GM12878 (cell line): ENCODE data around the gene PIEZO2.

Source experiments
- CBFB ChIP-seq: IDR thresholded peaks from 2 replicates; pipeline ENCODE4 v1.6.1; 2016; ENCODE audit warnings: antibody characterized with exemption, low read depth
- EP300 ChIP-seq, 2 experiments: fragments of 150-350 bp in 1 of 2; IDR thresholded peaks; 2 replicates each; pipeline ENCODE4 v1.6.1; 2011 to 2012; ENCODE audit warnings: low read depth in 2 of 2, low read length in 2 of 2, borderline replicate concordance in 1 of 2, improper control_type of control experiment in 1 of 2, inconsistent platforms in 1 of 2; ENCODE audit not compliant: control insufficient read depth in 1 of 2
- GATAD2B ChIP-seq: fragments of 450-650 bp; conservative IDR thresholded peaks from 2 replicates; pipeline ENCODE4 v1.6.1; 2017; ENCODE audit warnings: low read depth, mild to moderate bottlenecking, moderate library complexity
- MYC ChIP-seq: IDR thresholded peaks from 2 replicates; pipeline ENCODE4 v1.6.1; 2011; ENCODE audit warnings: mild to moderate bottlenecking, low read length, moderate library complexity, inconsistent platforms; ENCODE audit not compliant: insufficient read depth, insufficient replicate concordance, insufficient read length, severe bottlenecking
- POLR2AphosphoS5 ChIP-seq: IDR thresholded peaks from 2 replicates; pipeline ENCODE4 v1.6.1; 2011; ENCODE audit warnings: mild to moderate bottlenecking, low read length, inconsistent platforms
- RCOR1 ChIP-seq: conservative IDR thresholded peaks from 2 replicates; pipeline ENCODE4 v1.6.1; 2012; ENCODE audit warnings: low read depth, low read length, improper control_type of control experiment
- RFX5 ChIP-seq: IDR thresholded peaks from 2 replicates; pipeline ENCODE4 v1.6.1; 2011; ENCODE audit warnings: low read depth, low read length, improper control_type of control experiment
- SREBF2 ChIP-seq: IDR thresholded peaks from 2 replicates; pipeline ENCODE4 v1.6.1; 2012; ENCODE audit warnings: mild to moderate bottlenecking, low read length
- SUZ12 ChIP-seq: fragments of 200-600 bp; sonication (generic); IDR thresholded peaks from one replicate; pipeline ENCODE4 v1.6.1; 2018; ENCODE audit warnings: antibody characterized with exemption, mild to moderate bottlenecking; ENCODE audit not compliant: unreplicated experiment
- TARDBP ChIP-seq: IDR thresholded peaks from 2 replicates; pipeline ENCODE4 v1.6.1; 2016; ENCODE audit warnings: borderline replicate concordance
- TCF3 ChIP-seq: IDR thresholded peaks from 2 replicates; pipeline ENCODE4 v1.6.1; 2012; ENCODE audit warnings: low read depth, mild to moderate bottlenecking, low read length, borderline replicate concordance; ENCODE audit not compliant: insufficient read depth
- ZNF592 ChIP-seq: fragments of 450-650 bp; IDR thresholded peaks from 2 replicates; pipeline ENCODE4 v1.6.1; 2017; ENCODE audit warnings: mild to moderate bottlenecking, moderate library complexity
- TF ChIP-seq, protein P1 (sequence below): IDR thresholded peaks from 2 replicates; pipeline ENCODE4 v1.6.1; 2012; ENCODE audit warnings: low read depth, low read length, improper control_type of control experiment
- TF ChIP-seq, protein P2 (sequence below), 3 experiments: IDR thresholded peaks in 2 of 3; conservative IDR thresholded peaks in 1 of 3; 2 replicates each; pipeline ENCODE4 v1.5.1; 2011; ENCODE audit warnings: low read depth in 3 of 3, low read length in 3 of 3, mild to moderate bottlenecking in 3 of 3, control low read depth in 2 of 3, moderate library complexity in 2 of 3, inconsistent platforms in 1 of 3, mixed read lengths in 1 of 3; ENCODE audit not compliant: control insufficient read depth in 2 of 3, insufficient read depth in 1 of 3; ENCODE audit errors: extremely low read depth in 1 of 3

- TF ChIP-seq ZNF592 (no peak), RFX5 (no peak), RCOR1 (no peak), EP300 (IDR thresholded peaks at IDR 0.05; ENCODE audit: borderline replicate concordance in 1 of 2, control insufficient read depth in 1 of 2, low read depth in 2 of 2, low read length in 2 of 2) (no peak), MYC (no peak), TARDBP (no peak), POLR2AphosphoS5 (no peak), TCF3 (no peak), SREBF2 (no peak), SUZ12 (no peak), GATAD2B (no peak), CBFB (no peak)
- TF ChIP-seq, protein P1, sequence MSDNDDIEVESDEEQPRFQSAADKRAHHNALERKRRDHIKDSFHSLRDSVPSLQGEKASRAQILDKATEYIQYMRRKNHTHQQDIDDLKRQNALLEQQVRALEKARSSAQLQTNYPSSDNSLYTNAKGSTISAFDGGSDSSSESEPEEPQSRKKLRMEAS, result no peak
- TF ChIP-seq, protein P2, sequence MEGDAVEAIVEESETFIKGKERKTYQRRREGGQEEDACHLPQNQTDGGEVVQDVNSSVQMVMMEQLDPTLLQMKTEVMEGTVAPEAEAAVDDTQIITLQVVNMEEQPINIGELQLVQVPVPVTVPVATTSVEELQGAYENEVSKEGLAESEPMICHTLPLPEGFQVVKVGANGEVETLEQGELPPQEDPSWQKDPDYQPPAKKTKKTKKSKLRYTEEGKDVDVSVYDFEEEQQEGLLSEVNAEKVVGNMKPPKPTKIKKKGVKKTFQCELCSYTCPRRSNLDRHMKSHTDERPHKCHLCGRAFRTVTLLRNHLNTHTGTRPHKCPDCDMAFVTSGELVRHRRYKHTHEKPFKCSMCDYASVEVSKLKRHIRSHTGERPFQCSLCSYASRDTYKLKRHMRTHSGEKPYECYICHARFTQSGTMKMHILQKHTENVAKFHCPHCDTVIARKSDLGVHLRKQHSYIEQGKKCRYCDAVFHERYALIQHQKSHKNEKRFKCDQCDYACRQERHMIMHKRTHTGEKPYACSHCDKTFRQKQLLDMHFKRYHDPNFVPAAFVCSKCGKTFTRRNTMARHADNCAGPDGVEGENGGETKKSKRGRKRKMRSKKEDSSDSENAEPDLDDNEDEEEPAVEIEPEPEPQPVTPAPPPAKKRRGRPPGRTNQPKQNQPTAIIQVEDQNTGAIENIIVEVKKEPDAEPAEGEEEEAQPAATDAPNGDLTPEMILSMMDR (IDR thresholded peaks at IDR 0.05 in 2 of 3, conservative IDR thresholded peaks at IDR 0.05 in 1 of 3; ENCODE audit: control insufficient read depth in 2 of 3, extremely low read depth in 1 of 3, insufficient read depth in 1 of 3, low read depth in 3 of 3, low read length in 3 of 3), result no peak
Measured at GRCh38 chr18:11024928-11025669, 124.3 kb downstream of the PIEZO2 start.
